Pancreas (tissue), 10 donors: ENCODE data around the gene DNAJC2. TPM values are rescaled to one million over a fixed set of nuclear protein-coding genes. Genes with fewer than 3 reads are reported as not detected.

Experiments
- ATAC-seq, 4 donors: fragments of 200-7000 bp; cut with Tn5 transposase; one replicate each; pipeline versions ENCODE4 v1.8.0 to v1.9.1; 2020; ENCODE audit warnings: mild to moderate bottlenecking in 4 of 4, moderate library complexity in 4 of 4
- DNase-seq, 6 donors: peaks; one replicate each; pipeline ENCODE4 v3.0.0-alpha.2; 2020
- FAIRE-seq: peaks from 2 replicates; lab custom pipeline; 2012; peaks lifted over from hg19 to GRCh38; lab: Jason Lieb, UNC
- H3K27ac ChIP-seq, 4 donors: fragments of 200-600 bp; sonication (generic); 1 replicate in 3 of 4; 2 replicates in 1 of 4; pipeline versions ENCODE4 v1.5.0 to v1.8.0; 2020
- H3K27me3 ChIP-seq, 4 donors: fragments of 200-600 bp; one replicate each; pipeline ENCODE4 v1.8.0; 2021
- H3K36me3 ChIP-seq, 3 donors: fragments of 200-600 bp; sonication (generic) in 1 of 3; one replicate each; pipeline versions ENCODE4 v1.5.0 to v1.8.0; 2020 to 2021
- H3K4me1 ChIP-seq, 3 donors: fragments of 200-600 bp; one replicate each; pipeline ENCODE4 v1.8.0; 2021
- H3K4me3 ChIP-seq, 4 donors: fragments of 200-600 bp; sonication (generic) in 2 of 4; one replicate each; pipeline versions ENCODE4 v1.5.0 to v1.8.0; 2020 to 2021
- H3K9me3 ChIP-seq, 4 donors: fragments of 200-600 bp; one replicate each; pipeline ENCODE4 v1.8.0; 2021
- whole genome bisulfite sequencing, 2 donors: extraction: QIAGEN DNeasy Blood & Tissue Kit; methylation state at CpG; one replicate each; pipeline ENCODE4 v1.1.7; 2013; 5-methylcytosine and 5-hydroxymethylcytosine counted together
- intact Hi-C, 3 donors: fragments of 100-400 bp; cut with DNase I; formaldehyde crosslinking; loops; one replicate each; pipeline versions ENCODE4 v1.11.1 to v1.14.2; 2022
- polyA plus RNA-seq, 2 donors: library from polyadenylated mRNA; stranded (reverse); fragments of 200-250 nt; gene quantifications; one replicate each; pipeline ENCODE4 v1.2.3, GENCODE V29; 2013
- total RNA-seq, 6 donors: library from RNA; stranded (reverse); fragmentation: NEBNext Ultra II Directional in 4 of 6; extraction: Animal tissue kit (Norgen Biotek cat#: 25700) in 4 of 6; gene quantifications; one replicate each; pipeline versions ENCODE4 v1.2.1 to v1.2.4, GENCODE V29; 2021 to 2023
- TF ChIP-seq, protein P1 (sequence below), 4 donors: fragments of 200-600 bp; sonication (generic) in 3 of 4; IDR thresholded peaks; one replicate each; pipeline versions ENCODE4 v1.5.0 to v1.8.0; 2021; ENCODE audit warnings: antibody characterized with exemption in 4 of 4
- donor health status: healthy with polysubstance abuse.
- donor health status: DM: no; HTN: no; CAD: no; lungs with moderate emphysema.
- donor health status: DM: no; HTN: no; CAD: no.
- donor health status: control.
- donor health status: control.
- donor health status: Bipolar disorder and iron deficiency.
- donor health status: DM: yes; HTN: yes; CAD: no.
- donor health status: DM: no; HTN: no; CAD: no.
- donor health status: DM: no; HTN: no; CAD: no.
- donor health status: DM: yes; HTN: yes; CAD: no.

DNAJC2 gene
- total and polyA plus RNA-seq, 8 donors: 8.1 to 24.4 (median 11.5) TPM

DNA sequence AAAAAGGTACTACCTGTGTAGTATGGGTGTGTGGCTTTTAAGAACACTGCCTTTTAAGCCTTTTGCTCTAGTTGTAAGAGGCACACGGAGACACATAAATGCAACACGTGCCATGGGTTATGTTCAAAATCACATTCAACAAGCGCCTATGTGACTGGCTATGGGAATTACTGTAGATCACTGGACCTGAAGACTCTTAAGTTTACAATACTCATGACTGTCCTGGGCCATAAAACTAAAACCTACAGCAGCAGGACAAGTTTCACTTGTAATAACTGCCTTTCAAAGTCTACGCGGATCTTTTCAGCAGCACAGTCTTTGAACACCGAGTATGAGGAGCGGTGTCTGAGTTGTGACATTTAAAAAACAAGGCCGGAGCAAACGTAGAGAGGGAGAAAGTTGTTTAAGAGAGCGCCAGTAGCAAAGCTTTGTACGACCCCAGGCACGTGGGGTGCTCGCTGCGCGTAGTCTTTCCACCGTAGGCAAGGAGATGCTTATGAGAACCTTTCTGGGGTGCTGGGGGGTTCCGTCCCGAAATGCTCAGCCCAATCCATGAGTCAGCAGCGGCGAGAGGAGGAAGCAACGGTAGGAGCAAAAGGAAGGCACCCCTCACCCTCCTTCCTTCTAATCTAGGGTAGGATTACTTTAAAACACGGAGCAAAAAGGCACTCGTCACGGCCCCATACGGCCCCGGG lies 662 bp downstream of the DNAJC2 start:
- FAIRE-seq (no peak), DNase-seq (peak in 2 of 6 donors; percentile 16 to 18), ATAC-seq (peak; percentile 36 to 53 (median 46))
- peaks cover 0 to 13% (median 0%) of the 10 kb centered on the region in 3 donors for H3K36me3 ChIP-seq
- 0% methylated on average over 26 of the region's 26 CpGs for WGBS, 2 donors
- H3K4me1 ChIP-seq: peaks cover 0 to 35% (median 19%) of the 10 kb centered on the region in 3 donors
- TF ChIP-seq, protein P1, sequence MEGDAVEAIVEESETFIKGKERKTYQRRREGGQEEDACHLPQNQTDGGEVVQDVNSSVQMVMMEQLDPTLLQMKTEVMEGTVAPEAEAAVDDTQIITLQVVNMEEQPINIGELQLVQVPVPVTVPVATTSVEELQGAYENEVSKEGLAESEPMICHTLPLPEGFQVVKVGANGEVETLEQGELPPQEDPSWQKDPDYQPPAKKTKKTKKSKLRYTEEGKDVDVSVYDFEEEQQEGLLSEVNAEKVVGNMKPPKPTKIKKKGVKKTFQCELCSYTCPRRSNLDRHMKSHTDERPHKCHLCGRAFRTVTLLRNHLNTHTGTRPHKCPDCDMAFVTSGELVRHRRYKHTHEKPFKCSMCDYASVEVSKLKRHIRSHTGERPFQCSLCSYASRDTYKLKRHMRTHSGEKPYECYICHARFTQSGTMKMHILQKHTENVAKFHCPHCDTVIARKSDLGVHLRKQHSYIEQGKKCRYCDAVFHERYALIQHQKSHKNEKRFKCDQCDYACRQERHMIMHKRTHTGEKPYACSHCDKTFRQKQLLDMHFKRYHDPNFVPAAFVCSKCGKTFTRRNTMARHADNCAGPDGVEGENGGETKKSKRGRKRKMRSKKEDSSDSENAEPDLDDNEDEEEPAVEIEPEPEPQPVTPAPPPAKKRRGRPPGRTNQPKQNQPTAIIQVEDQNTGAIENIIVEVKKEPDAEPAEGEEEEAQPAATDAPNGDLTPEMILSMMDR (IDR thresholded peaks at IDR 0.05): no peak
- no peaks in the 10 kb centered on the region for H3K27me3 ChIP-seq
- peak overlapping the region; percentile 84 to 96 (median 91) for H3K4me3 ChIP-seq
- H3K9me3 ChIP-seq: no peaks in the 10 kb centered on the region
- intact Hi-C loops: no loop called here
- peak overlapping the region; percentile 70 to 81 (median 76) for H3K27ac ChIP-seq

DNA sequence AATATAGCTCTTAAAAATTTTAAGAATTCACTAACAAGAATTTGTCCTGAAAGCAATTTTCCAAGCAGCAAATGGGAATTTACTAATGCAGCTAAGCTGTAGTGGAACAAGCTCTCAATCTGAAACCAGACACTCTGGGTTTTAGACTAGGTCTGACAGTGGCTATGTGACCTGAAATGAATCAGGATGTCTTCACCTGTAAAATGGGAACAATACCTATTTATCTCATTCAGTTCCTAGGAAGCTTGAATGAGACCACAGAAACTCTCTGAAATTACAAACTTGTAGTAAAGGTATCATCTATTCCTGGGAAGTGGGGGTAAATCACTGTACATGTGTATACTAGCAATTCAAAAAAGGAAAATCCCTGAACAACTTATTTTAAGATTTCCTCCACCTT lies 1.2 kb downstream of the DNAJC2 start:
- no peak for ATAC-seq
- TF ChIP-seq, protein P1 (IDR thresholded peaks at IDR 0.05): no peak
- Histone ChIP-seq H3K4me3 (peak overlapping the region in 3 of 4 donors; percentile 84 to 96 (median 86)), H3K4me1 (peaks cover 0 to 31% (median 16%) of the 10 kb centered on the region in 3 donors), H3K27me3 (no peaks in the 10 kb centered on the region), H3K9me3 (no peaks in the 10 kb centered on the region), H3K36me3 (peaks cover 0 to 13% (median 0%) of the 10 kb centered on the region in 3 donors), H3K27ac (no peak overlapping the region)
- DNase-seq: no peak
- no peak for FAIRE-seq
- intact Hi-C loops: no loop called here

DNA sequence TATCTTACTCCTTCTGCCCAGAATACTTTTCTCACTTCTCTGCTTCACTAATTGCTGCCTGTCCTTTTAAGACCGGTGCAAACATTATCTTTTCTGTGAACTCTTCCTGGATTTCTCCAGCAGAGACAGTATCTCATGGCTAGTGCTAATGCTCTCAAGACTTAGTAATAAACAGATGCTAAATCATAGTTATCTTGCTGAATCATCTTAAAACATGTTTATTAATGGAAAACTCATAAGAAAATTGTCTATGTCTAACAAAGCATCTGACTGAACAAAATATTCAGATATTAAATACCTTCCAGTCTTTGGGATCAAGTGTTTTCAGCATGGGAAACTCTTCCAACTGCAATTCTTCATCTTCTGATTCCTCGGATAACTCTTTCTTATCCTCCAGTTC lies 3.1 kb downstream of the DNAJC2 start:
- Histone ChIP-seq H3K36me3 (peaks cover 0 to 23% (median 0%) of the 10 kb centered on the region in 3 donors), H3K4me3 (no peak overlapping the region), H3K27ac (no peak overlapping the region), H3K27me3 (no peaks in the 10 kb centered on the region), H3K4me1 (peaks cover 0 to 26% (median 16%) of the 10 kb centered on the region in 3 donors), H3K9me3 (no peaks in the 10 kb centered on the region)
- ATAC-seq (no peak), FAIRE-seq (no peak), DNase-seq (no peak)
- WGBS, 2 donors: 81 to 83% methylated on average over 2 of the region's 2 CpGs
- TF ChIP-seq, protein P1 (IDR thresholded peaks at IDR 0.05): no peak
- intact Hi-C loops: no loop called here

DNA sequence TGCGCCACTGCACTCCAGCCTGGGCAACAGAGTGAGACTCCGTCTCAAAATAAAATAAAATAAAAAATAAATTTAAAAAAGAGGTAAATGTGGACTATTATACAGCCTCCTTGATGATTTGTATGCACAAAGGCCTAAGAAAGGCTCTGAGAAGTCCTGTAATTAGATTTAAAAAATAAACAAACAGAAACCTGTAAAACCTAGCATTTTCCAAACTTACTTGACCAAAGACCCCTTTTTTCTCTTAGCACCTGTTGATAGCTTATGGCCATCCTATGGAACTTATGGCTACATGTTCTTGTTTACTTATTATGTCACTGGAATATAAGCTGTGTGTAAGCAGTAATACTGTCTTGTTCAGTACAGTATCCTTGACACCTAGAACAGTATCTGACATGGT lies 5.7 kb downstream of the DNAJC2 start:
- H3K27me3 ChIP-seq: no peaks in the 10 kb centered on the region
- H3K4me1 ChIP-seq: peaks cover 0 to 20% (median 16%) of the 10 kb centered on the region in 3 donors
- DNase-seq: no peak
- H3K4me3 ChIP-seq: no peak overlapping the region
- intact Hi-C loops: no loop called here
- H3K36me3 ChIP-seq: peaks cover 0 to 31% (median 3%) of the 10 kb centered on the region in 3 donors
- H3K27ac ChIP-seq: no peak overlapping the region
- FAIRE-seq: no peak
- H3K9me3 ChIP-seq: no peaks in the 10 kb centered on the region
- no peak for ATAC-seq
- TF ChIP-seq, protein P1 (IDR thresholded peaks at IDR 0.05): no peak
- 97 to 100% methylated on average over 2 of the region's 2 CpGs for WGBS, 2 donors

DNA sequence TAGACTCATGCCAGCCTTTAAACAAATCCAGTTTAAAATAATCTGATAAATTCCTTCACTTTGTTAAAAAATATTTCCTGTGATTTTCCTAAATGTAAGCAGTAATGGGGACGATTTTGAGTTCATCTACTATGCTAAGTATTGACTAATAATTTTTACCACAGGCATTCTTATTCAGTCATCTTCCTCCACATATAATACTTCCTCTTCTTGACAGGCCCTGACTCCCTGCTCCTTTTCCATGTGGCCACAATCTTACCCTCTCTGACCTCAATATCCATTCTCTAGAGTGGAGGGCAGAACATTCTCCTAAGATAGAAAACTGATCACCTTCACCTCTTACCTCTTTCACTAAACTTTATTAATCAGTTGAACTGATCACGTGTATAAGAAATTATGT lies 7.8 kb downstream of the DNAJC2 start:
- no peak overlapping the region for H3K27ac ChIP-seq
- TF ChIP-seq, protein P1 (IDR thresholded peaks at IDR 0.05): no peak
- H3K4me3 ChIP-seq: no peak overlapping the region
- no peaks in the 10 kb centered on the region for H3K27me3 ChIP-seq
- intact Hi-C loops: no loop called here
- FAIRE-seq (no peak), DNase-seq (no peak), ATAC-seq (no peak)
- peaks cover 0 to 30% (median 3%) of the 10 kb centered on the region in 3 donors for H3K36me3 ChIP-seq
- H3K9me3 ChIP-seq: no peaks in the 10 kb centered on the region
- peaks cover 0 to 9% (median 4%) of the 10 kb centered on the region in 3 donors for H3K4me1 ChIP-seq
- WGBS, 2 donors: 86 to 93% methylated on average over 2 of the region's 2 CpGs
